Activated CD8-positive, alpha-beta memory T cell treated with anti-CD3 and anti-CD28 coated beads, Interleukin-2, amount 50 U/mL, for 48 hours (primary cell): ENCODE data around the gene PEX3.
"Not testable (repeated sequence)": the region's sequence is repeated elsewhere in the genome, so short reads cannot be mapped to it uniquely, and the experiment has no call there.

Experiments used
- DNase-seq: peaks from one replicate; pipeline ENCODE4 v3.0.0-alpha.2; 2020

Gene PEX3, protein sequence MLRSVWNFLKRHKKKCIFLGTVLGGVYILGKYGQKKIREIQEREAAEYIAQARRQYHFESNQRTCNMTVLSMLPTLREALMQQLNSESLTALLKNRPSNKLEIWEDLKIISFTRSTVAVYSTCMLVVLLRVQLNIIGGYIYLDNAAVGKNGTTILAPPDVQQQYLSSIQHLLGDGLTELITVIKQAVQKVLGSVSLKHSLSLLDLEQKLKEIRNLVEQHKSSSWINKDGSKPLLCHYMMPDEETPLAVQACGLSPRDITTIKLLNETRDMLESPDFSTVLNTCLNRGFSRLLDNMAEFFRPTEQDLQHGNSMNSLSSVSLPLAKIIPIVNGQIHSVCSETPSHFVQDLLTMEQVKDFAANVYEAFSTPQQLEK

DNA sequence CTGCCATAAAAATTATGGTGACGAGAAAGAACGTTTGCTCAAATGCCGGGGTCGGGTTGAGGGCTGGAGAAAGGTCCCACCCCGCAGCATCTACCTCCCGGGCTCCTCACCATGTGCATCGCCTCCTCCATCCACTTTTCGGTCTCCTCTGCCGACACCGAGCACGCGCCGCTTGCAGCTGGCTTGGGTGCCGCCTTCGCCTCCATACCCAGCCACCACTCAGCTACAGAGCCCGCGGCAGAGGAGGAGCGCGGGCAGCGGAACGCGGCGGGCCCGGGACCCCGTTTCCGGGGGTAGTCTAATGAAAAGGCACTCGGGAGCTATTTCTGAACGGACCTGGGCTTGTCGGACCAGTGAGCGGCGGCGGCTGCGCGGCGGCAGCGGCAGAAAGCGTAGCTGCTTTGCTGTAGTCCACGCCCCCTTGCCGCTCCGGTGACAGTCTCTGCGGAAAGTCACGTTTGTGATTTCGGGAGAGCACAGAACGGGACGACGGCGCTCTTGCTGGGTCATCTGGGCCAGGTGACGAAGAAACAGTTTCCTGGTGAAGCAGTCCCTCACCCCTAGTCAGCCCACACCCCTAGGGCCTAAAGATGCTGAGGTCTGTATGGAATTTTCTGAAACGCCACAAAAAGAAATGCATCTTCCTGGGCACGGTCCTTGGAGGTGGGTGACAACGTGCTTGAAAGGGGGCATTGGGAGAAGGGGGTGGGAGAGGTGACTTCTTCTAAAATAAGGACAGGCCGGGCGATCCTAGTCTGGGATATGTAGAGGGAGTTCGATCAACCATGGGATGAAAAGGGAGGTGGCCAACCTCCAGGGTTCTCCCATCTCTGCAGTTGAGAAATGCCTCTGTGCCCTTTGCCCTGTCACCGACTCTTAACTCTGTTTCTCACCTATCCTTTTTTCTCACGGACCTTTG is at the start of gene PEX3, which contains the start of gene ADAT2:
PEX3 (plus strand) TSS at position 353 of the 919 bp plus-strand sequence; CDS start at position 591, 238 bp downstream.
ADAT2 (minus strand) TSS at position 243 of the 919 bp plus-strand sequence; CDS start at position 206, 37 bp downstream.
- peak; percentile 96 for DNase-seq

DNA sequence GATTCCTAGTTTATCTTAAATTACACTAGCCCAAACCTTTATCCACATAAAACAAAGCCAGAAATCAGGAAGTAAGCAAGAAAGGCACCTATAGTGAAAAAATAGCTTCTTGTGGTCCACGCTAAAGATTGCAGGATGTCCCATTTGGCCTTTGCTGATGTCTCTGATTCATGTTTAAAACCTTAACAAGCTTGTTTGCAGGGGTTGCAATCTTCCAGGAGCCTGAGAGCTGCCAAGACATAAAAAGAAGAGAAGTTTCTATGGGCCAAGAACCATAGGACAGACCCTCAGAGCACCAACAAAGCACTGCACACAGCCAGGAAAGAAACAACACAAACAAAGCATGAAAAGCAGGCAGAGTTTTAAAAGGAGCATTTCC is 49.5 kb upstream of the PEX3 start:
- no peak for DNase-seq

DNA sequence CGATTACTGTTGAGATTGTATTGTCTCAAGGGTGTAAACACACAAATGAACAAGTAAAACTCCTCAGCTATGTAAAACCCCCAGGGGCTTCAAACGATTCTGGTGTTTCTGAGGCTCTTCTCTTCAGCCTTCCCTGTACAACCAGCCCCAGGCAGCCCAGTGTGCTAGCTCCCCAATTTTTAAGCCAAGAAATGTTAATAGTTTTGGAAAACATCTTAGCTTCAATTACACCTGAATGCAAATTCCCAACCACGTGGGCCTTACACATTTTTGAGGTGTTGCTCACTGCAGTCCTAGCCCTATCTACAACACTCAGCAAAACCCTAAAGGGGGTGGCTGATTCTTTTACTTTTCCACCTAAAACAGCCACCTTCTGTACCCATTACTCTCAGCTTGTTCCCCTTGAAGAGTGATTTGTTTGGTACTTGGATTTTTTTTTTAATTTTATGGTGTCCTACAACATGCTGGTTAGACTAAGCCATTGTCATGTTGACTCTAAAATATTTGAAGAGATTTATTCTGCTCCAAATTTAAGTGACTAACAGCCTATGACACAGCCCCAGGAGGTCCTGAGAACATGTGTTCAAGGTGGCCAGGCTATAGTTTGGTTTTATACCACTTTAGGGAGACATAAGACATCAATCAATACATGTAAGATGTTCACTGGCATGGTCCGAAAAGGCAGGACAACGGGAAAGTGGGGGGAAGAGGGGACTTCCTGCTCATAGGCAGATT is 48.8 kb upstream of the PEX3 start:
- DNase-seq = no peak

DNA sequence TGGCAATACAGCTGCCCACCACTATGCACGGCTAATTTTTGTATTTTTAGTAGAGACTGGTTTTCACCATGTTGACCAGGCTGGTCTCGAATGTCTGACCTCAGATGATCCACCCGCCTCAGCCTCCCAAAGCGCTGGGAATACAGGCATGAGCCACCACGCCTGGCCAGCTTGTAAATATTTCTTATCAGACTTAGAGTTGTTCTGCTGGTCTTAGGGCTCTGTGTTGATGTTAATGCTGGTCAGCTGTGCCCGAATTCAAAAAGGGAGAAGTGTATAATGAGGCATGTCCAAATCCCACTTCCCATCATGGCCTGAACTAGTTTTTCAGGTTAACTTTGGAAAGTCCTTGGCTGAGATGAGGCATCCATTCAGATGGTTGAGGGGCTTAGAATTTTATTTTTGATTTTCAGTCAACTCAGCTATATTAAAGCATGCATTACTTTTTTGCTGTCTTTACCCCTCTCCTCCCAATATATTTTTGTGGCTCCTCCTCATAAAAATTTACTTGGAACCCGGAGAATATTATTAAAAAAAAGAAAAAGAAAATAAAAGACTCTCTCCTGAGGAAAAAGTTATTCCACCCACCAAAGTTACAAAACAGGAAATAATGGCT is 47.8 kb upstream of the PEX3 start:
- DNase-seq = no peak

DNA sequence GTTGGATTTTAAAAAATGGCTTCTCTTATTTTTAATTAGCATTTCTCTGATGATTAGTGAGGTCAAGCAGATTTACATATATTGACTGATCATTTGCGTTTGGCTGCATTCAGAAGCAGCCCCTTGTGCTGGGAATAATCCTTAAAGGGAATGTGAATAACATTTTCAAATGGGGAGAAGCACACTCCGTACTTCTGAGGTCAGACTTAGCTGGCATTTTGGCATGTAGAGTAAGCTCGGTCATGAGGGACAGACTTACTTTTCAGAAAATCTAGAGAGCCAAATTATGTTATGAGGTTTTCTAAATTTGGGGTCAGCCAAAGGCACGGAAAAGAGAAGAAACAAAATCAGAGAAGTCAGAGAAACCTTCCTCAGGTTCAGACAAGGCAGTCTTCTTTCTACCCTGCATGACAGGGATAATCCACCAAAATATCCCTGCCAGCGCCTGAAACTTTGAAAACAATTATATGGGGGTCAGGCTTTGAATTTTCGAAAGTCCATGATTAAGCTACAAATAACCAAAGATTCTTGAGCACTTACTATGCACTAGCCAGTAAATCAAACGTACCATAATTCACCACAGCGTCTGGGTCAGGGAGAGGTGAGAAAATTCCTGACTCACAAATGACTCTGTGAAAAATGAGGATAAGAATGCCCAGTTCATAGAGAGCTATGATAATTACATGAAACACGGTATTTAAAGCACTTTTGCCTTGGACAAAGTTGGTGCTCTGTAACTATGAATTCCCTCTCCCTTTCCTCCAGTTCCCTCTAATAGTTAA is 45.0 kb upstream of the PEX3 start:
- DNase-seq = no peak

DNA sequence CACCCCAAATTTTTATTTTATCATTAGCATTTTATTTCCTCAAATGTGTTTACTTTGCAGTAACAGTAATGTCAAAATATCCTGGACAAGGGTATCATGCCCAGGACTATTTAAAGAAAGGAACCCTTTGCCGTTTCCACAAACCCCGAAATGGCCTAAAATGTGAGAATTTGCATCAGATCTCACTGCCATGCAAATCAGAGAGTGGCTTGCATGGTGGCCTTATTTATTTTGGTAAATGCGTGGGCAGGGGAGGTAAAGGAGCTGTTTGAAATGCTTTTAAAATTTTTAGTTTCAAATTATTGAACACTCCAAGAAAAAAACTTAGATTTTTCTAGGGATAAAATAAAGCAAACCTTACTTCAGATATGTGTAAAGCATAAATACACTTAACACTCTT is 43.9 kb upstream of the PEX3 start:
- no peak for DNase-seq

DNA sequence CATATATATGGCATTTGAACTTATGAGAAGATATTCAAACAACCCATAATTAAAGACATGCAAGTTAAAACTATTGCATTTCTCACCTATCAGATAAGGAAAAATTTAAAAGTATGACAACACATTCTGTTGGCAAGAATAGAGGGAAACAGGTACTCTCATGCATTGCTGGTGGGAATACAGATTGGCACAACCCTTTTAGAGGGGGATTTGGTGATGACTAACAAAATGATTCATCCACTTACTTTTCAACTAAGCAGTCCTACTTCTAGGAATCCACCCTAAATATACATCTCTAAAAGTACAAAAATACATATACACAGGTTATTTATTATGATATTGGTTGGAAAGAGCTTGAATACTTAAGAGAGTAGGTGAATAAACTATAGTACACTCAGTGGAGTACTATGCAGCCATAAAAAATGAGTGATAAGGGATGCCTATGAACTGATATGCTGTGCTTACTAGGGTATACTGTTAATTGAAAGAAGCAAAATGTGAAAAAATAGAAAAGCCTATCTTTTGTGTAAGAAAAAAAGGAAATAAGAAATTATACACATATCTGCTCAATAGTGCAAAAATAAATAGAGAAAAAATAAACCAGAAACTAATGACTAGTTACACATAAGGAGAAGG is 42.3 kb upstream of the PEX3 start:
- no peak for DNase-seq

DNA sequence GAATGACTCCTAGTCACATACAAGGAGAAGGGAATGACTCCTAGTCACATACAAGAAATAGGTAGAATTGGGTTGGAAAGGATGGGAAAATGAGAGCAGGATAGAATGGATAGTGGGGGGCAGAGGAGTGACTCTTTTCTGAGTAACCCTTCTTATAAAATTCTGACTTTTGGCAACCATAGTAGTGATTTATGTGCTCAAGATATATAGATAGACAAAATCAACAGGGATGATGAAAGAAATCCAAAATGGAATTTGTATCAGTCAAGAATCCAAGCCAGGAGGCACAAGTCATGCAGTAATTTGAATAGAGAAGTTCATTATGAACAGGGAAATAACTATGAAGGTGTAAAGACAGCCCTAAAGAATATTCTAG is 41.8 kb upstream of the PEX3 start:
- no peak for DNase-seq

DNA sequence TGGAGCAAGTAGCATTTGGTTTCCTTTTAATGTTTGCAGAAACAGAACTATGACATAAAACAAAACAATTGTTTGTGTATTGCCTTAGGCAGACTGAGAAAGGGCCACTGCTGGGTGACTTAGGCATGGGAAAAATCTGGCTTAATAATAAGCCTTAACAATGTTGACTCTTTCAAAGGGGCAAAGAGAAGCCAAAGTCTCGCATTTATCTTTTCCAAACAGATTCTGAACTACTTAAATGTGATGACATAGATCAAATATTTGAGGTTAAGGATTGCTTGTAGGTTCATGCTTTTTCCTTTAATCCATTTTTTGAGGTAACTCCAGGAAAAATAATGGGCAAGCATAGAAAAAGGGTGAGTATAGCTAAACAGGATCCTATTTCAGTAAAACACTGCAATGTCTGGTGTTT is 39.7 kb upstream of the PEX3 start:
- DNase-seq = no peak

DNA sequence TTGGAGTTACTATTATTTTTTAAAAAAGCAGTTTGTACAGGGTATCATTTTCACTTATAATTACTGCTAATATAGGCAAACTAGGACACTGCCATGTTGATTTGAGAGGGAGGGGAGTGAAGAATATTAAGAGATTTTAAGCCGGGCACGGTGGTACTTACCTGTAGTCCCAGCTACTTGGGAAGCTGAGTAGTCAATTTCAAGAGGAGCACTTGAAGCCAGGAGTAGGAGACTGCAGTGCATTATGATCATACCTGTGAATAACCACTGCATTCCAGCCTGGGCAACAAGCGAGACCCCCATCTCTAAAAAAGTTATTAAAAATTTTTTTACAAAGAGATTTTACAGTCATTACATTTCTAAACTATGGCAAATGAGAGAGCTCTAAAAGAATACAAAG is 35.8 kb upstream of the PEX3 start:
- no peak for DNase-seq

DNA sequence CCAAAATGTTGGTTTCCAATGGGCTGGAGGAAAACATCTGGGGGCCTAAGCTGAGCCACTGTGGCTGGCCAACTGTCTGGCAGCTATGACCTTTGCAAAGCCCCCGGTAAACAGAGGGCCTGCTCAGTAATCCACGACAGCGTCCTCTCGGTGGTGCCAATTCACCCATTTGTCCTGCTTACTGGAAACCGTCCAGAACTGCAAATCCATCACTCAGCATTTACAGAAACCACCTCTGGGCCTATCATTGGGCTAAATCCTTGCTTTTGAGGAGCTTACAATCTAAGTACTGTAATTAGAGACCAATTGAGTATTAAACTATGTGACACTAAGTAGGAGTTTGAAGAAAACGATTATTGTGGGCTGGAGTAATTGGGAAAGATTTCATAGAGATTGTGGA is 31.1 kb upstream of the PEX3 start:
- no peak for DNase-seq

DNA sequence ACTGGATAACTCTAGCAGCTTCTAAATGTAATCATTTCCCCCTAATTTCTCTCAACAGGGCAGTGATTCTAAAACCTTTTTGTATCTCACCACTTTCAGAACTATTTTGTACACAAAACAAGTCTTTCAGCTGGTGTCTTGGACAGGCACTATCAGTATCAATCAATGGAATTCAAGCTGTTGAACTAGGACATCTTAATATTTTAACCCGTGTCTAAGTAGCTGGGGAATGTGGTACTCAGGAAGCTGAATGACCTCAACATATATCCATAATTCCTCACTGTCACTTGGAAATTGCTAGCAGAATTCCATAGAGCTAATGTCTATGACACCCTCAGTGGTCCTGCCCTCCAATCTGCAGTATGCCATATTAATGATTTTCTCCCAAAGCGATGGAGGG is 24.6 kb upstream of the PEX3 start:
- DNase-seq = no peak

DNA sequence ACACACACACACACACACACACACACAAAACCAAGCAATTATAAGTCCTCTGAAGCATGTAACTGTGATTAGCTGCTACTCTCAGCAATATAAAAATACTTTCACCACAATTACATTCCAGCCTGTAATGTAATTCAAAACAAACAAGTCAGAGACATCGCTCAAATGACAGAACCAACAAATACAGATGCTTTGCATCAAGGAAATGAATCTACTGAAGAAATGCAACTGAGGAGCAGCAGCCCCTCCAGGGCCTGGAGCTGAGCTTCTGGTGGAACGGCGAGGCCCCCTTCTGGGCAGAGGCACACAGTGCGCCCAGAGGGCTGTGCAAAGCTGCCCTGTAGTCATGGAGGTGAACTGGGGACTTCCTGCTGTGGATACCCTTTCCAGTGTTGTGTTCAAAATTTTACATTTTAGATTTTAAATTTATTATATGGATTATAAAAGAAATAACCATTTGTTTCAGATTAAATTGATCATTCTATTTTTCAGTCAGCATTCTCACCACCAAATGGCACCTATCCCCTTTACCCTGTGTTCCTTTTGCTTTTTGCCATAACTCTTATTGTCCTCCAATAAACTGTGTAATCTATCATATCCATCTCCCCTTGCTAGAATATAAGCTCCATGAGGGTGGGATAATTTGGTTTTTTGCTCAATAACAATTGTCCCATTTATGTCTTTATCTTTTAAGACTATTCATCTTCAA is 23.3 kb upstream of the PEX3 start:
- peak; percentile 80 for DNase-seq

DNA sequence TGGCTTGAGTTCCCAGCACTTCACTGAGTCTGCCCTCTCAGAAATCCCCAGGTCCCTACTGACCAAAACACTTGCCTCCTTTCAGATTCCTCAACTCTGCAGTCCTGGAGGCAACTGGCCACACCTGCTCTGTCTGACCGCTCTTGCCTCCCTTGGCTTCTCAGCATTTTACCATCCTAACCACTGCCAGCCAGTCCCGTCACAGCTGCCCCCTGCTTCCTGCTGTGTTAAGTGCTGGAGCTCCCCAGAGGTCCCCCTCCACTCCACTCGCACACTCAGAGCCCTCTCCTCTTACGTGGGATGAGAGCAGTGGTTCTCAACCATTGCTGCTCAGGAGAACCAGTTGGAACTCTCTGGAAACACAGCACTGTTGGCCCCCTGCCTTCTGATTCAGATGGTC is 20.6 kb upstream of the PEX3 start:
- no peak for DNase-seq

DNA sequence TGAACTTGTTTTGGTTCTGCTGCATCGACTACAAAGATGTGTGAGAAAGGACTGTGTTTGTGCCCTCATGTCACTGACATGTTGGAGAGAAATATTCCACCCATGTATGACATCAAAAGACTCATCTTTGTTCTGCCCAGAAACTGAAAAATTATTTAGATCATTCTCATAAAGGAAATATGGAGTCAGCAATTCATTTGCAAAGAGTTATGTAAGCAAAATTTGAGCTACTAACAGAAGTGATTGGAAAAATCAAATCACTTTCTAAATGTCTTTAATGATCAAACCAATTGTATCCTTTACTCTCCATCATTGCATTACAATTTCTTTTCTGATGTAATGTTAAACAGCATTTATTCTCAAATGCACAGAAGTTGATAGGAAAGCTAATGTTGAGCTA is 19.4 kb upstream of the PEX3 start:
- no peak for DNase-seq

DNA sequence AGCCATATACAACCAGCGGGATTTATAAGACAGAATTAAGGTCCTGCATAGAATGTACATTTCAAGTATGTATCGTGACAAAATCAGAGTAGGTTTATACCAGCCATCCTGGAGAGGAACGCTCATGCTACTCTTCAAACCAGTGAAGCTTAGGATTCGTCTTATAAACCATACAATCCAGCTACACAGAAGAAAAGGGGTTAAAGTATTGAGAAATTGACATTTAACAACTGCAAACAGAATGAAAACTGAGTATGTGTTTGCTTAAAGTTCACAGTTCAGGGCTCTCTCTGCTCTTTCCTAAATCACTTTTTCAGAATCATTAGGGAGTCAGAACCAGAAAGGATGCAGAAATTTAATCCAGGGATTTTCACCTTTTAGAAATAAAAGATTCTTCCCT is 18.0 kb upstream of the PEX3 start:
- DNase-seq = no peak

DNA sequence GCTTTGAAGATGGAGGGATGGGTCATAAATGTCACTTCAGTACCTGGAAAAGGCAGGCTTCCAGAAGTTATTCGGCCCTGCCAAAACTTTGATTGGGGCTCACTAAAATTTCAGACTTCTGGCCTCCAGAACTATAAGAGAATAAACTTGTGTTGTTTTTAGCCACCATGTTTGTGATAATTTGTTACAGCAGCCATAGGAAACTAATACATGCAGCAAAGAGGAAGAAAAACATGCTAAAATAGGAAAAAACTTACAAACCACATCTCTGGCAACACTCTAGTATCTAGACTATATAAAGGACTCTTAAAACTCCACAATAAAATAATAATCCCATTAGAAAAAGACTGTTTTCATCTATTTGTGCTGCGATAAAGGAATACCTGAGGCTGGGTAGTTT is 9.6 kb upstream of the PEX3 start:
- no peak for DNase-seq

DNA sequence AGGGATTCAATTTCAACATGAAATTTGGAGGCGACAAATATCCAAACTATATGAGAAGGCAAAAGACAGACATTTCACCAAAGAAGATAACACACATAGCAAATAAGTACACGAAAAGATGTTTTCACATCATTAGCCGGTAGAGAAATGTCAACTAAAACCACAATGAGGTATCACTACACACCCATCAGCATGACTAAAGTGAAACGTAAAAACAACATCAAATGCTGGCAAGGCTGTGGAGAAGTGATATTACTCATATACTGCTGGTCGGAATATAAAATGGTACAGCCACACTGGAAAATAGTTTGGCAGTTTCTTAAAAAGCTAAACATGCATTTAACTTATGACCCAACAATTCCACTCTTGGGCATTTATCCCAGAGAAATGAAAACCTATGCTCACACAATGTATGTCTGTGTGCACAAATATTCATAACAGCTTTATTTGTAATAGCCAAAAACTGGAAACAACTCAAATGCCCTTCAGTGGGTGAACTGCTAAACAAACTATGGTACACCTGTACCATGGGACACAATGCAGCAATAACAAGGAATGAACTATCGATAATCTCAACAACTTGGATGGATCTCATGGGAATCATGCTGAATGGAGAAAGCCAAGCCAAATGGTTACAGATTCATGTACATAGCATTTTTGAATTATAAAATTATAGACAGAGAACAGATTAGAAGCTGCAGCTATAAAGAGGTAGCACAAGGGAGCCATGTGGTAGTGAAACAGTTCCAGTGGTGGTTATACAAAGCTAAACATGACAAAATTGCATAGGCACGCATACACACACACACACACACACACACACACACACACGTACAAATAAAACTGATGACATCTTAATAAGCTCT is 8.7 kb upstream of the PEX3 start:
- no peak for DNase-seq

DNA sequence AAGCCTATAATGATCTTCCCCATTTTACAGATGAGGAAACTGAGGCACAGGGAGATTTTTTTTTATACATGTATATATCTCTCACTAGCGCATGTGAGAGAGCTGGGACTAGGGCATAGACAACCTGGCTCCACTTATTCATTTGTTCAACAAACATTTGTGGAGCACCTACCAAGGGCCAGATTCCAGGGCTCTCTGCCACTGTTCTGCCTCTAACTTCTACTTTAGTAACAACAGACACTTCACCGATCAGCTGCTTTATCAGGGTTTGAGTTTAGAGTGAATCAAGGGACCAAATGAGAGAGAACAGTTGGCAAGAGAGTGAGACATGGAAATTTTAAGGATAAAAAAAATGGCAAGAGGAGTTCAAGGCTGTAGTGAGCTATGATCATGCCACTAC is 7.5 kb upstream of the PEX3 start:
- DNase-seq = no peak

DNA sequence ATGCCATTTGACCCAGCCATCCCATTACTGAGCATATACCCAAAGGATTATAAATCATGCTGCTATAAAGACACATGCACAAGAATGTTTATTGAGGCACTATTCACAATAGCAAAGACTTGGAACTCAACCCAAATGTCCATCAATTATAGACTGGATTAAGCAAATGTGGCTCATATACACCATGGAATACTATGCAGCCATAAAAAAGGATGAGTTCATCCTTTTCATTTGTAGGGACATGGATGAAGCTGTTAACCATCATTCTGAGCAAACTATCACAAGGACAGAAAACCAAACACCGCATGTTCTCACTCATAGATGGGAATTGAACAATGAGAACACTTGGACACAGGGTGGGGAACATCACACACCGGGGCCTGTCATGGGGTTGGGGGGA is 2.7 kb upstream of the PEX3 start:
- DNase-seq = not testable (repeated sequence)
